DND-41 (cell line): ENCODE results near the gene CCDC32.
A peak's percentile ranks its signal among the peaks of the same experiment; 100 is the strongest.

Experiments
- ATAC-seq: fragments of 200-7000 bp; cut with Tn5 transposase; 3 replicates; pipeline ENCODE4 v1.9.1; 2021; ENCODE audit warnings: low read depth; ENCODE audit not compliant: insufficient read depth
- DNase-seq: peaks from one replicate; pipeline ENCODE4 v3.0.0-alpha.2; 2020
- H2AFZ ChIP-seq: 2 replicates; pipeline ENCODE4 v1.6.0; 2012; ENCODE audit warnings: low read depth, low read length
- H3K27ac ChIP-seq: 2 replicates; pipeline ENCODE4 v1.5.1; 2012; ENCODE audit warnings: low read length, inconsistent platforms
- H3K27me3 ChIP-seq: fragments of 200-600 bp; sonication (generic); 2 replicates; pipeline ENCODE4 v1.6.0; 2012; ENCODE audit warnings: low read length, mild to moderate bottlenecking, inconsistent platforms; ENCODE audit not compliant: insufficient read depth, poor library complexity
- H3K36me3 ChIP-seq: 2 replicates; pipeline ENCODE4 v1.5.1; 2012; ENCODE audit warnings: low read length, inconsistent platforms; ENCODE audit not compliant: insufficient read depth
- H3K4me1 ChIP-seq: 2 replicates; pipeline ENCODE4 v1.5.1; 2012; ENCODE audit warnings: mild to moderate bottlenecking, low read length; ENCODE audit not compliant: insufficient read depth
- H3K4me2 ChIP-seq: 2 replicates; pipeline ENCODE4 v1.6.0; 2012; ENCODE audit warnings: mild to moderate bottlenecking, moderate library complexity, low read length, inconsistent platforms; ENCODE audit not compliant: insufficient read depth
- H3K4me3 ChIP-seq, 2 experiments: fragments of 200-600 bp in 1 of 2; shearing (Covaris generic) in 1 of 2; 2 replicates each; pipeline ENCODE4 v1.5.1; 2012 to 2016; ENCODE audit warnings: inconsistent platforms in 2 of 2, low read length in 2 of 2, mild to moderate bottlenecking in 2 of 2, low read depth in 1 of 2, moderate library complexity in 1 of 2
- H3K79me2 ChIP-seq: 2 replicates; pipeline ENCODE4 v1.6.0; 2012; ENCODE audit warnings: low read length, inconsistent platforms; ENCODE audit not compliant: insufficient read depth
- H3K9ac ChIP-seq: 2 replicates; pipeline ENCODE4 v1.6.0; 2012; ENCODE audit warnings: low read depth, mild to moderate bottlenecking, inconsistent platforms, low read length, moderate library complexity
- H3K9me3 ChIP-seq: 2 replicates; pipeline ENCODE4 v1.5.1; 2012; ENCODE audit warnings: low read length, moderate library complexity, mild to moderate bottlenecking, inconsistent platforms; ENCODE audit not compliant: insufficient read depth, severe bottlenecking
- H4K20me1 ChIP-seq: 2 replicates; pipeline ENCODE4 v1.6.0; 2012; ENCODE audit warnings: low read length; ENCODE audit not compliant: insufficient read depth
- EZH2 ChIP-seq: IDR thresholded peaks from 3 replicates; pipeline ENCODE4 v1.6.1; 2012; ENCODE audit warnings: borderline replicate concordance, low read depth, mild to moderate bottlenecking, moderate library complexity, low read length, inconsistent platforms; ENCODE audit not compliant: severe bottlenecking
- TF ChIP-seq, protein P1 (sequence below): IDR thresholded peaks from 2 replicates; pipeline ENCODE4 v1.5.1; 2012; ENCODE audit warnings: borderline replicate concordance, low read length, moderate library complexity, mild to moderate bottlenecking; ENCODE audit not compliant: poor library complexity, severe bottlenecking; ENCODE audit errors: extremely low read depth

CCDC32 gene

GRCh38 chr15:40506964-40507571, 57.8 kb downstream of the CCDC32 start:
- peaks cover 13% of the 10 kb centered on the region for H3K4me1 ChIP-seq
- peak overlapping the region in 1 of 2 experiments; percentile 14; a peak in 1 of 4 replicates for H3K4me3 ChIP-seq
- peak; percentile 100 for ATAC-seq
- TF ChIP-seq, protein P1, sequence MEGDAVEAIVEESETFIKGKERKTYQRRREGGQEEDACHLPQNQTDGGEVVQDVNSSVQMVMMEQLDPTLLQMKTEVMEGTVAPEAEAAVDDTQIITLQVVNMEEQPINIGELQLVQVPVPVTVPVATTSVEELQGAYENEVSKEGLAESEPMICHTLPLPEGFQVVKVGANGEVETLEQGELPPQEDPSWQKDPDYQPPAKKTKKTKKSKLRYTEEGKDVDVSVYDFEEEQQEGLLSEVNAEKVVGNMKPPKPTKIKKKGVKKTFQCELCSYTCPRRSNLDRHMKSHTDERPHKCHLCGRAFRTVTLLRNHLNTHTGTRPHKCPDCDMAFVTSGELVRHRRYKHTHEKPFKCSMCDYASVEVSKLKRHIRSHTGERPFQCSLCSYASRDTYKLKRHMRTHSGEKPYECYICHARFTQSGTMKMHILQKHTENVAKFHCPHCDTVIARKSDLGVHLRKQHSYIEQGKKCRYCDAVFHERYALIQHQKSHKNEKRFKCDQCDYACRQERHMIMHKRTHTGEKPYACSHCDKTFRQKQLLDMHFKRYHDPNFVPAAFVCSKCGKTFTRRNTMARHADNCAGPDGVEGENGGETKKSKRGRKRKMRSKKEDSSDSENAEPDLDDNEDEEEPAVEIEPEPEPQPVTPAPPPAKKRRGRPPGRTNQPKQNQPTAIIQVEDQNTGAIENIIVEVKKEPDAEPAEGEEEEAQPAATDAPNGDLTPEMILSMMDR: peak; percentile 80
- no peak for TF ChIP-seq EZH2
- H3K27ac ChIP-seq: no peak overlapping the region
- H3K9ac ChIP-seq: peak overlapping the region; percentile 36
- no peaks in the 10 kb centered on the region for H3K79me2 ChIP-seq
- H3K27me3 ChIP-seq: no peaks in the 10 kb centered on the region
- peak overlapping the region; percentile 70 for H2AFZ ChIP-seq
- DNase-seq: peak; percentile 80
- no peaks in the 10 kb centered on the region for H4K20me1 ChIP-seq
- peak overlapping the region; percentile 60 for H3K4me2 ChIP-seq
- no peaks in the 10 kb centered on the region for H3K9me3 ChIP-seq
- no peaks in the 10 kb centered on the region for H3K36me3 ChIP-seq
